Hematopoietic multipotent progenitor cell treated with erythropoietin and hydrocortisone succinate and interleukin-3 and kit ligand, for 17 days (in vitro differentiated cells): ENCODE data around the gene SEMA4B.
A peak's percentile ranks its signal among the peaks of the same experiment; 100 is the strongest.

ENCODE experiments used
- DNase-seq: peaks from one replicate; pipeline ENCODE4 v3.0.0-alpha.2; 2015; ENCODE audit warnings: low spot score

Gene SEMA4B

DNA sequence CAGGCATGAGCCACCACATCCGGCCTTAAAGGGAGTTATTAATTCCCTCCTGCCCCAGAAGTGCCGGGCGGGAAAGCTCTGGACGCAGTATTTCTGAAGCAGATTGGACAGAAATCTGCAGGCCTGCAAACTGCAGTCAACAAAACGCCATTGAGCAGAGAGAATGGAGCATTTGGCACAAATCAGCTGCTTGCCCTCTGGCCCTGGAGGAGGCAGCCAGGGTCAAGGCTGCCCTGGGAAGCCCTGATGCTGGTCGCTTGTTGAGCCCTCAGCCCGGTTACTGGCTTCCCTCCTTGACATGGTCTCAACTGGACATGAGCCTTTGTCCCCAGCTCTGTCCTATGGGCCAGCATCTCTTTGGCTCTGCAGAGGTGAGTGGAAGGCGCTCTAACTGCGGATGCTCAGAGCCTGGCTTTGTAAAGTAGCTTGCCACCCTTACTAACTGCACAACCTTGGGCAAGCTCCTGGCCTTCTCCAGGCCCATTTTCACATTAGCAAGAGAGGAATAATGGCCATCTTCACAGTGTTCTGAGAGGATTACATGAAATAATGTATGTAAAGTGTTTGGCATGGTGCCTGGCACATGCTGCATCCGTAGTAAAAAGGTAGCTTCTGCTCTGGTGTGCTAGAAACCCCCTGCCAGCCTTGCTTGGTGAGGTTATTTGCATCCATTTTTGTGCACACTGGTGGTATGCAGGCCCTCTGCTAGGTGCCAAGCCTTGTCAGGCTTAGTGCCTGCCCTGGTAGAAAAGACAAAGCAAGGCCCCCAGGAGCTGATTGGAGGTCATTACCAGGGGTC lies 4.1 kb downstream of the SEMA4B start:
- no peak for DNase-seq

GRCh38 chr15:90205886-90206285 lies 4.8 kb downstream of the SEMA4B start:
- no peak for DNase-seq

- DNase-seq = no peak
Measured at GRCh38 chr15:90207252-90207651, 6.1 kb downstream of the SEMA4B start.

- no peak for DNase-seq
Measured at GRCh38 chr15:90208356-90208755, 7.2 kb downstream of the SEMA4B start.

- no peak for DNase-seq
Measured at GRCh38 chr15:90209591-90209990, 8.5 kb downstream of the SEMA4B start.

- DNase-seq = no peak
Measured at GRCh38 chr15:90210593-90210992, 9.5 kb downstream of the SEMA4B start.

- no peak for DNase-seq
Measured at GRCh38 chr15:90211009-90211408, 9.9 kb downstream of the SEMA4B start.

- no peak for DNase-seq
Measured at GRCh38 chr15:90211440-90212143, 10.5 kb downstream of the SEMA4B start.

GRCh38 chr15:90212221-90213098 lies 11.3 kb downstream of the SEMA4B start:
- DNase-seq = no peak

GRCh38 chr15:90213122-90213817 lies 12.1 kb downstream of the SEMA4B start:
- peak; percentile 51 for DNase-seq

DNA sequence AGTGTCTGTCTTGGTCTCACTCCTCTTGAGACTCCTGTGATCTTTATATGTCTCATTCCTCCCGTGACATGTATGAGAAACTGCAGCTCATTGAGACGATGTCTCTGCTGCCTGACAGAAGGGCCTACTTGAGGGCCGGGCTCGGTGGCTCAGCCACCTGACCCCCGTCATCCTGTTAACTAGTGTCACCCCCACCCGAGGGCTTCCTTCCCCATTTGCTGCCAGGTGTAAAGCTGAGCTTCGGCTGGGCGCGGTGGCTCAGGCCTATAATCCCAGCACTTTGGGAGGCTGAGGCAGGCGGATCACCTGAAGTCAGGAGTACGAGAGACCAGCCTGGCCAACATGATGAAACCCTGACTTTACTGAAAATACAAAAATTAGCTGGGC lies 12.7 kb downstream of the SEMA4B start:
- DNase-seq = no peak

DNA sequence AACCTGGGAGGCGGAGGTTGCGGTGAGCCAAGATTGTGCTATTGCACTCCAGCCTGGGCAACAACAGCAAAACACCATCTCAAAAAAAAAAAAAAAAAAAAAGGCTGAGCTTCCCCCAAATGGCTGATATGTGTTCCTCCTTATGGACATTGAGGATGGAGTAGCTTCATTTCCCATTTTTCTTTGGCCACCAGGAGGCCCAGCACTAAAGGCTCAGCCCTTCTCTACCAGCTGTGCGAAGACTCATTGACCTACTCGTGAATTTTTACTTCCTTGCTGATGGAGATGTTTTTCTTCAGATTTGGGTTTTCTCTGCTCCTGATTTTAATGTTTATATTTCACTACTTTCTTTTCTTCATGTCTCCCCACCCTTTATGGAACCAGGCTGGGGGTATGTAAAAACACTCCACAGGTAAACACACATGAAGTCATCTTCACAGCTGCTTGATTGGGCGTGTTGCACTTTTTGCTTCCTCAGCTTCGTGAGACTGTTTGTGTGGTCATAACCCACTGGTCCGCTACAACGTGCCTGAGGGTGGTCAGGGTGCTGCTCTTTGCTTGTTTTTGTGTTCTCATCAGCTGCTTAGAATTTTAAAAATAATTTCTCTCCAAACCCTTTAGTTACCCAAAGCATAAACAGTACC lies 13.5 kb downstream of the SEMA4B start:
- DNase-seq = no peak

GRCh38 chr15:90217671-90218394 lies 16.7 kb downstream of the SEMA4B start:
- DNase-seq = no peak

DNA sequence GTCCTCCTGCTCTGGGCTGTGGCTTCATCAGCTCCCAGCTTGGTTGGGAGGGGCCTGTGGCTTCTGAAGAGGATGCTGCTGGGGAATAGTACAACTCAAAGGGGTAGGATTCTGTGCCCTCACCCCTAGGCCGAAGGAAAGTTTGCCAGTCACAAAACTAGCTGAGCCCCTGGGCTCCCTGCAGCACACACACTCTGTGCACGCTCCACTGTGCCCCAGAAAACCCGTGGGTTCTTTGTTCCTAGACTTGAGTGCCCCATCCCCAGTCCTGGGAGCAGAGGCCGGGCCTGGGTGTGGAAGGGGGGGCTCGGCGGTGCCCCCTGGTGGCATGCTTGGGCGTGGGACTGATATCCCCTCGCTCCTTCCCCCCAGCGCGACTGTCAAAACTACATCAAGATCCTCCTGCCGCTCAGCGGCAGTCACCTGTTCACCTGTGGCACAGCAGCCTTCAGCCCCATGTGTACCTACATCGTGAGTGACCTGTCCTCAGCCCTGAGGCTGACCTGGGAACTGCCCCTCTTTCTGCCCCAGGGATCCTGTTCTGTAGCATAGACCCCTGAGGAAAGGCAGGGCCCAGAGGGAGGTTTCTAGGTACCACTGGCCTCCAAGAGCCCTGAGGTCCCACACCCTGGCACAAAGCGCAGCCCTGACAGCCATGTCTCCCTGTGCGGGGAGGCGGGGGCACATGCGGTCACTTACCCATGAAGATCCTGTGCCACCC lies 18.5 kb downstream of the SEMA4B start:
- peak; percentile 68 for DNase-seq

DNA sequence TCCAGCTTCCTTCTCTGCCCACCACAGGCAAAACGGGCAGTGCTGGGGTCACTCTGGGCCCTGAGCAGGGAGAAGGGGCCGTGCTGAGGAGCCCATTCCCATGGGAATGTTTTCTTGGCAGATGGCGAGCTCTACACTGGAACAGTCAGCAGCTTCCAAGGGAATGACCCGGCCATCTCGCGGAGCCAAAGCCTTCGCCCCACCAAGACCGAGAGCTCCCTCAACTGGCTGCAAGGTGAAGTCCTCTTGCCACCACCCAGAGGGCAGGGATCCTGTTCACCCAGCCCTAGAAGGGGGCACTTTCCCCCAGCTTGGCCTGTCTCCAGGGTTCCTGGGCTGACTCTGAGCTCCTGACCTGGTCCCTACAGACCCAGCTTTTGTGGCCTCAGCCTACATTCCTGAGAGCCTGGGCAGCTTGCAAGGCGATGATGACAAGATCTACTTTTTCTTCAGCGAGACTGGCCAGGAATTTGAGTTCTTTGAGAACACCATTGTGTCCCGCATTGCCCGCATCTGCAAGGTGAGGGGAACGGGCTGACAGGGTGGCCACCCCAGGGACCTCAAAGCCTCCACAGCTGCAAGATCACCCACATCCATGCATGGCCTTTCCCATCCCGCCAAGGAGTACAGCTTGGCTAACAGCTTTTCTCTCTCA lies 20.2 kb downstream of the SEMA4B start:
- peak; percentile 83 for DNase-seq

DNA sequence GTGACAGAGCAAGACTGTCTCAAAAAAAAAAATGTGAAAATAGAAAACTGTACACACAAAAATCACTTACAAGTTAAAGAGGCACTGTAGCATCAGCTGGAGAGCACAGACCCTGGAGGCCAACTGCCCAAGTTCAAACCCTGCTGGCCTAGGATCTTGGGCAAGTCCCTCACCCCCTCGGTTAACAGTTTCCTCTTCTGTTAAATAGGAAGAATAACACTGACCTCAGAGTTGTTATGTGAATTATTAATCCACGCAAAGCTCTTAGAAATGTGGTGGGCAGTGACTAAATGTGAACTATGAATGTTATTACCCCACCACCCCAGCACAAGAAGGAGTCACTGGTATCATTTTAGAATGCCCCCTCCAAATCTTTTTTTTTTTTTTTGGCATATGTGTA lies 21.4 kb downstream of the SEMA4B start:
- DNase-seq = no peak

- no peak for DNase-seq
Measured at GRCh38 chr15:90223441-90224165, 22.5 kb downstream of the SEMA4B start.

- no peak for DNase-seq
Measured at GRCh38 chr15:90225047-90225446, 23.9 kb downstream of the SEMA4B start.
